WTC11 (cell line): ENCODE results near the gene ANKRD28. TPM values are rescaled to one million over a fixed set of nuclear protein-coding genes. Genes with fewer than 3 reads are reported as not detected.

Source experiments
- ATAC-seq: fragments of 200-7000 bp; cut with Tn5 transposase; 2 replicates; pipeline ENCODE4 v1.10.0; 2021; ENCODE audit warnings: mild to moderate bottlenecking, moderate library complexity
- CTCF ChIA-PET: fragments of 300-600 bp; sonication (Branson Sonifier 250); formaldehyde crosslinking; loops from one replicate; lab custom pipeline; 2021; ENCODE audit warnings: antibody characterized with exemption; lab: Charles Lee
- POLR2A ChIA-PET: fragments of 350-600 bp; sonication (Branson Sonifier 250); formaldehyde crosslinking; loops from one replicate; lab custom pipeline; 2021; ENCODE audit warnings: antibody characterized with exemption; lab: Charles Lee
- DNase-seq: peaks from one replicate; pipeline ENCODE4 v3.0.0; 2021; ENCODE audit warnings: low spot score
- H3K27ac Mint-ChIP-seq: 2 replicates; pipeline ENCODE4 v1.8.0; 2021; ENCODE audit warnings: mixed read lengths
- H3K27me3 Mint-ChIP-seq: 2 replicates; pipeline ENCODE4 v1.8.0; 2021; ENCODE audit warnings: low read depth, mild to moderate bottlenecking, moderate library complexity, mixed read lengths
- H3K36me3 Mint-ChIP-seq: 2 replicates; pipeline ENCODE4 v1.8.0; 2021; ENCODE audit warnings: mixed read lengths
- H3K4me1 Mint-ChIP-seq: 2 replicates; pipeline ENCODE4 v1.8.0; 2022; ENCODE audit warnings: mixed read lengths
- H3K4me3 Mint-ChIP-seq: 2 replicates; pipeline ENCODE4 v1.8.0; 2021; ENCODE audit warnings: mild to moderate bottlenecking, moderate library complexity, mixed read lengths
- H3K9me3 Mint-ChIP-seq: 2 replicates; pipeline ENCODE4 v1.8.0; 2021; ENCODE audit warnings: mixed read lengths
- ATF1 ChIP-seq: sonication (generic); formaldehyde crosslinking; IDR thresholded peaks from 2 replicates; pipeline ENCODE4 v1.8.1; 2023; ENCODE audit warnings: mild to moderate bottlenecking, moderate library complexity, missing genetic modification reagents
- CREB1 ChIP-seq: sonication (generic); formaldehyde crosslinking; IDR thresholded peaks from 2 replicates; pipeline ENCODE4 v1.8.0; 2023; ENCODE audit warnings: mild to moderate bottlenecking, missing genetic modification reagents
- E2F5 ChIP-seq: sonication (generic); formaldehyde crosslinking; IDR thresholded peaks from 2 replicates; pipeline ENCODE4 v1.8.1; 2022; ENCODE audit warnings: mild to moderate bottlenecking, moderate library complexity, missing genetic modification reagents
- EMX1 ChIP-seq: fragments of 250-450 bp; sonication (Bioruptor Pico); IDR thresholded peaks from 2 replicates; pipeline ENCODE4 v1.8.0; 2021; ENCODE audit warnings: mild to moderate bottlenecking
- FOXJ3 ChIP-seq: sonication (generic); formaldehyde crosslinking; IDR thresholded peaks from 2 replicates; pipeline ENCODE4 v1.9.0; 2021; ENCODE audit warnings: missing genetic modification reagents, mild to moderate bottlenecking, borderline replicate concordance
- GTF2I ChIP-seq: fragments of 250-450 bp; sonication (Bioruptor Pico); conservative IDR thresholded peaks from 2 replicates; pipeline ENCODE4 v1.4.0; 2021; ENCODE audit warnings: mild to moderate bottlenecking
- HMGXB4 ChIP-seq: sonication (generic); formaldehyde crosslinking; IDR thresholded peaks from 2 replicates; pipeline ENCODE4 v1.8.1; 2023; ENCODE audit warnings: mild to moderate bottlenecking, moderate library complexity, missing genetic modification reagents
- MXD4 ChIP-seq: fragments of 250-450 bp; sonication (Bioruptor Pico); IDR thresholded peaks from 2 replicates; pipeline ENCODE4 v1.8.0; 2021; ENCODE audit warnings: mild to moderate bottlenecking, moderate library complexity, borderline replicate concordance
- NFATC4 ChIP-seq: fragments of 250-450 bp; sonication (Bioruptor Pico); IDR thresholded peaks from 2 replicates; pipeline ENCODE4 v1.9.0; 2021; ENCODE audit warnings: mild to moderate bottlenecking
- NFE2L1 ChIP-seq: sonication (generic); formaldehyde crosslinking; IDR thresholded peaks from 2 replicates; pipeline ENCODE4 v1.8.1; 2023; ENCODE audit warnings: missing genetic modification reagents
- PRDM15 ChIP-seq: sonication (generic); formaldehyde crosslinking; IDR thresholded peaks from 2 replicates; pipeline ENCODE4 v1.8.0; 2022; ENCODE audit warnings: missing genetic modification reagents
- RORB ChIP-seq: fragments of 250-450 bp; sonication (Bioruptor Pico); IDR thresholded peaks from 2 replicates; pipeline ENCODE4 v1.9.0; 2021; ENCODE audit warnings: mild to moderate bottlenecking
- STAT6 ChIP-seq: sonication (generic); formaldehyde crosslinking; conservative IDR thresholded peaks from 2 replicates; pipeline ENCODE4 v1.8.1; 2023; ENCODE audit warnings: mild to moderate bottlenecking, low read depth, missing genetic modification reagents, moderate library complexity
- ZBTB21 ChIP-seq: sonication (generic); formaldehyde crosslinking; IDR thresholded peaks from 2 replicates; pipeline ENCODE4 v1.8.1; 2023; ENCODE audit warnings: mild to moderate bottlenecking, missing genetic modification reagents, borderline replicate concordance
- ZBTB43 ChIP-seq: sonication (generic); formaldehyde crosslinking; IDR thresholded peaks from 2 replicates; pipeline ENCODE4 v1.8.1; 2023; ENCODE audit warnings: mild to moderate bottlenecking, missing genetic modification reagents
- ZNF281 ChIP-seq: sonication (generic); formaldehyde crosslinking; IDR thresholded peaks from 2 replicates; pipeline ENCODE4 v1.8.0; 2023; ENCODE audit warnings: mild to moderate bottlenecking, missing genetic modification reagents
- ZNF671 ChIP-seq: fragments of 250-450 bp; sonication (Bioruptor Pico); IDR thresholded peaks from 2 replicates; pipeline ENCODE4 v1.8.0; 2021; ENCODE audit warnings: mild to moderate bottlenecking
- total RNA-seq: library from RNA; stranded (reverse); gene quantifications from 3 replicates; pipeline ENCODE4 v1.2.3, GENCODE V29; 2021

Gene ANKRD28
- total RNA-seq, 1 experiment from 2014 or later = 51.6 TPM

GRCh38 chr3:15638891-15639262 is 158.9 kb downstream of the ANKRD28 start:
- no peak for TF ChIP-seq GTF2I (CRISPR knock-in tag)
- no peak for TF ChIP-seq ZBTB43 (CRISPR knock-in tag)
- TF ChIP-seq MXD4 (CRISPR knock-in tag) = no peak
- TF ChIP-seq NFATC4 (CRISPR knock-in tag) = no peak
- TF ChIP-seq EMX1 = no peak
- no peak for TF ChIP-seq ATF1 (CRISPR knock-in tag)
- CTCF ChIA-PET = no interaction called here
- Mint-ChIP-seq H3K36me3 (peaks cover 20% of the 10 kb centered on the region), H3K4me1 (peaks cover 26% of the 10 kb centered on the region), H3K9me3 (peaks cover 11% of the 10 kb centered on the region), H3K4me3 (no peak overlapping the region), H3K27me3 (no peaks in the 10 kb centered on the region), H3K27ac (no peak overlapping the region)
- ATAC-seq (no peak), DNase-seq (no peak)
- POLR2A ChIA-PET = no interaction called here

- Mint-ChIP-seq H3K27ac (no peak overlapping the region), H3K27me3 (no peaks in the 10 kb centered on the region), H3K4me3 (no peak overlapping the region), H3K9me3 (peaks cover 11% of the 10 kb centered on the region), H3K36me3 (peaks cover 16% of the 10 kb centered on the region), H3K4me1 (peaks cover 31% of the 10 kb centered on the region)
- ChIA-PET CTCF (no interaction called here), POLR2A (no interaction called here)
- DNase-seq = no peak
- ATAC-seq = no peak
- no peak for TF ChIP-seq NFE2L1
- TF ChIP-seq STAT6 (CRISPR knock-in tag) = no peak
- TF ChIP-seq HMGXB4 (CRISPR knock-in tag) = no peak
- TF ChIP-seq E2F5 (CRISPR knock-in tag) = no peak
- no peak for TF ChIP-seq RORB (CRISPR knock-in tag)
- no peak for TF ChIP-seq GTF2I (CRISPR knock-in tag)
- no peak for TF ChIP-seq MXD4 (CRISPR knock-in tag)
- no peak for TF ChIP-seq ZBTB21 (CRISPR knock-in tag)
- TF ChIP-seq PRDM15 (CRISPR knock-in tag) = no peak
- TF ChIP-seq ZNF671 (CRISPR knock-in tag) = no peak
- TF ChIP-seq FOXJ3 (CRISPR knock-in tag) = no peak
- TF ChIP-seq CREB1 (CRISPR knock-in tag) = no peak
- TF ChIP-seq ZNF281 (CRISPR knock-in tag) = no peak
Measured at GRCh38 chr3:15638193-15638890, 159.4 kb downstream of the ANKRD28 start.
